Renal pelvis (tissue), 4 donors: ENCODE results near the gene NFATC2. TPM values are rescaled to one million over a fixed set of nuclear protein-coding genes. Genes with fewer than 3 reads are reported as not detected.

Experiments used
- DNase-seq: peaks from one replicate; pipeline ENCODE4 v3.0.0-alpha.2; 2013
- polyA plus RNA-seq, 3 donors: library from polyadenylated mRNA; unstranded; fragments of 120-200 nt; gene quantifications; one replicate each; pipeline ENCODE4 v1.2.1, GENCODE V29; 2013; ENCODE audit not compliant: insufficient read length in 3 of 3

Gene NFATC2
- polyA plus RNA-seq, 3 donors: 1.6 to 1.7 (median 1.7) TPM

DNA sequence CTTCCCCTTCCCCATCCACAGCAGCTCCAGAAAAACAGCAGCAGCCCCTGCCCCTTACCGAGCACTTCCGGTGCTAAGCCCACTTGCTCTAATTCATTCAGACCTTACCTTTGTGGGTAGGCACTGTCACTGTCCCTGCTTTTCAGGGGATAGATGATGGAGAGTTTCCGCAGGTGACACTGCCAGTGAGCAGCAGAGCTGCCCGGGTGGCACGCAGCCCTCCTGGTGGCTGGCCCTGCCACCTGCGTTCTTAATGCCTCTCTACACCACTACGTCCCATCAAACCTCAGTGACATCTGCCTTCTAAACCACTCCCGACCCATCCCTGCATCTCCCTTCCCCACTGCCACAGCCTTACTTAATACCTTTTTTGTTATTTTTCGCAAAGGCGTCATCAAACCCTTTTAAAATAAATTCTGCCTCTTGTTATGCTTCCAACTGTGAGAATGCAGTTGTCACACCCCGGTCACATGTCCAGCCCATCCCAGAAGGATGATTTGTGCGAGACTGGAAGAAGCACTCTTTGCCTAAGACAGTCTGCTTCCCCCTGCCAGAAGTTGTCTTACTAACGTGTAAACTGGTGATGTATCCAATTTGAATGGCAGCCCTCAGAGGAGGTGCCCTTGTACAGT is 89.7 kb downstream of the NFATC2 start:
- DNase-seq: no peak

DNA sequence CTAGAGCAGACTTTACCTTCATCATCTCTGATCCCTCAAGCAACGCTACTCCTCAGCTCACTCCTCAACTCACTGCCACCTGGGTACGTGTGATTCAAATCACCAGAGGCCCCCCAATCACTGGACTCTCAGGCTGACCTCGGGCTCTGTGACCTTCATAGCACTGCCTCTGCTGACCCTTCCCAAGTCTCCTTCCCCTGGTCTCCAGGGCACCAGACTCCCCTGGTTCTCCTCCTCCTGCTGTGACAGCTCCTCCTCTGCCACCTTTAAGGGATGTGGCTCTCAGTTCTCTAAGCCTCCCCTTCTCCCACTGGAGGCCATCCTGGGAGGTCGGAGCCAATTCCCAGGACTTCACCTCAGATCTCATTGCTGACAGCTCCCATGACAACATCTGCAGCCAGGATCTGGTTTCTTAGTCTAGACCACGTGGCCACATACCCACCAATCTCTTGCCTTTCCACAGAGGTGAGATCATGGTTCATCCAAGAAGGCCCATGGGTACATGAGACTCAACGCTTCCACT is 90.4 kb downstream of the NFATC2 start:
- no peak for DNase-seq

DNA sequence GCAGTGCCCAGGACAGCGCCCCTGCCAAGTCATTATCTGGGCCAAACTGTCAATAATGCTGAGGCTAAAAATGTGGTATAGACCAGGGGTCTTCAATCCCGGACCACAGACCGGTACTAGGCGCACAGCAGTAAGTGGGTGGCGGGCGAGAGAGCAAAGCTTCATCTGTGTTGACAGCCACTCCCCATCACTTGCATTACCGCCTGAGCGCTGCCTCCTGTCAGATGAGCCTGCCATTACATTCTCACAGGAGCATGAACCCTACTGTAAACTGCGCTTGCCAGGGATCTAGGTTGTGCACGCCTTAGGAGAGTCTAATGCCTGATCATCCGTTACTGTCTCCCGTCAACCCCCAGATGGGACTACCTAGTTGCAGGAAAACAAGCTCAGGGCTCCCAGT is 91.0 kb downstream of the NFATC2 start:
- DNase-seq: no peak

DNA sequence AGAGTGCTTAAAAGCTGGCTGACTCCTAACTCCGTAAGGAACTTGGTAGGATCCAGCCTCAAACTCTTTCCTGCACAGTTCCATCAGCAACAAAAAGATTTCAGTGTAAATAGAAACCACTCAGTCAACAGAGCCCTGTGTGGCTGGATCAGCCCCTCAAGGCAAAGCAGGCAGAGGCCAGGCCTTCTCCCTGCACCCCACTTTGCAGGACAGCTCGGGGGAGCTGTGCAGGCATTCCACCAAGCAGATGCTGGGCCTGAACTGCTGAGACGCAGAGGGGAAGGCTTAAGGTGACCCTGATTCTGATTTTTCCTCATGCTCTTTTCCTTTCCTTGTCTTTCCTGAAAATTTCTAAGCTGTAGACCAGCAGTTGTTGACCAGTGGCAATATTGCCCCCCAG is 91.5 kb downstream of the NFATC2 start:
- no peak for DNase-seq

DNA sequence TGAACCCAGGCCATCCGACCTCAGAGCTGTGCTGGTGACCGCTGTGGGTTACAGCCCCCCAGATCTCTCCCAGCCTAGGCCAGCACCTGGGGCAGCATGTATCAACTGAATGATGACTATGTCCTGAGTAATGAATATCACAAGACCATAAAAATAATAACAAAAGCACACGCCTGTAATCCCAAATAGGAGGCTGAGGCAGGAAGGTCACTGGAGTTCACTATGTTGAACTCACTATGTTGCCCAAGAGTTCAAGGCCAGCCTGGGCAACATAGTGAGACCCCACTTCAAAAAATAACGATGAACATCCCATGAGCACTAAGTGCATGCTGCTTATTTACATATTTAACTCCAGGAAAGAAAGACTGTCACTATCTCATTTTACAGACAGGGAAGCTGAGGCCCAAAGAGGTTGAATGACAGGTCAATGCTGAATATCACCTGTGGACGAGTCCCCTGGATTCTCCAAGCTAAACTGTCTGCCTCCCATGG is 92.3 kb downstream of the NFATC2 start:
- no peak for DNase-seq

DNA sequence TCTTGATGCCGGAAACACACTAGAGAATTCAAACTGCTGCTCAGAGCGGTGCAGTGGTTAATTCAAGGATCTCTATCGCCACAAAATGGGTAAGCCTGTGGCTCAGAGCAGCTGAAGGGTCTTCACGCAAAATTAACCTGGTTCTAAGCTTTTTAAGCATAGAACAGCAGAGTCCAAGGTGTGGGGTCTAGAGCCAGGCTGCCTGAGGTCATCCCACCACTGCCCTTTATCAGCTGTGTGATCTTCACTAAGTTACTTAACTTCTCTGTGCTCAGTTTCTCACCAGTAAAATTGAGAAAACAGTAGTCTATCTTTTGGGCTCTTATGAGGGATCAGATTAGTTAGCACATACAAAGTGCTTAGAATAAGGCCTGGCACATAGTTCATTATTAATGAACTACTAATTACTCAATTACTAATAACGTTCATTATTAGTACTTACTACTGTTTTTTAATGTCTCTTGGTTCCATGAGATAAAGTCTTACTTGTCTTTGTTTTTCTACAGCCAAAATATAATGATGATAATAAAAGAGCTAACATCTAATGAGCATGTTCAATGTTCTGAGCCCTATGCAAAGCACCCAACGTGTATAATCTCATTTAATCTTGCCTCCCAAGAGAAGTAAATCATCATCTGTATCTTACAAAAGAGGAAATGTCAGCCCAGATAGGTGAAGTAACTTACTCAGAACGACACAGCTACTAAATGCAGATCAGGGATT is 92.9 kb downstream of the NFATC2 start:
- no peak for DNase-seq

DNA sequence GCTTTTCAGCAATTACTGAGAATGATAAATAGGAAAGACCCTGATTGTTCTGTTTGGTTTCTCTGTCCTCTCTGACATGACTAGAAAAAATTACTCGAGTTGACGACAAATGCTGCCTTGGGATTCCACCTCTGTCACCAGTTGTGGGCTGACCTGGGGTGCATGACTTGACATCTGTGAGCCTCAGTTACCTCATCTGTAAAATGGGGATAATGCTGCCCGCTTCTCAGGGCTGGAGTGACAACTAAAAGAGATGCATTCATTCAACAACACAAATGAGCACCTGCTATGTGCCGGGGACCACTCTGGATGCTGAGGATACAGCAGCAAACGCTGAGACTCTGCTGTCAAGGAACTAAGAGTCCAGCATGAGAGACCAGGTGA is 94.8 kb downstream of the NFATC2 start:
- DNase-seq: no peak

DNA sequence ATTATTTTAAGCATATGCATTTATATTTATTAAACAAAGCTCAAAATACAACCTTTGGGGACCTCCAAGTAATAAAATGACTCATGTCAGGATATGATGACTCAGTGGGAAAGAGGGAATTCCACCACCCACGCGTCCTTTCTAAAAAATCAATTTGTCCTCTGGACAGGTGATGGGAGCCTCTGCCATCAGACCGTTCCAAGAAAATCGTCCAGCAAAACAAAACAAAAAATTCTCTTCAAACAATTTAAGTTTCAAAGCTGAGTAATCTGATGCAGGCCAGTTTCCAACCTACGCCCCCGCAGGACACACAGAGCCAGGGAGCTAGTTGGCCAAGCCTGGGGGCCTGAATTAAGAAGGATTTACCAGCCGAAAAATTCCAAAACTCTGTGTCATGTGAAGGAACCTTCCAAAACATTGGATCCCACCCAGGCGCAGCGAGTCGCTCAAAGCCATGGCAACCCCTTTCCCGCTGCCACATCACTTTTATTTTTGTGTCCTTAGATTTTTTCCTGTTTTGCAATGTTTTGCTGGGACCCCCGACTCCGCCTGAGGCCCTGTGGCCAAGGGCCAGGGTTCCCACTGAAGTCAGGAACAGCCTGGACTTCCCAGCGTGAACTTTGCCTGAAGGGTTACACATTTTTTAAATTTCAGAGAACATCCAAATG is 95.3 kb downstream of the NFATC2 start:
- peak; percentile 58 for DNase-seq

DNA sequence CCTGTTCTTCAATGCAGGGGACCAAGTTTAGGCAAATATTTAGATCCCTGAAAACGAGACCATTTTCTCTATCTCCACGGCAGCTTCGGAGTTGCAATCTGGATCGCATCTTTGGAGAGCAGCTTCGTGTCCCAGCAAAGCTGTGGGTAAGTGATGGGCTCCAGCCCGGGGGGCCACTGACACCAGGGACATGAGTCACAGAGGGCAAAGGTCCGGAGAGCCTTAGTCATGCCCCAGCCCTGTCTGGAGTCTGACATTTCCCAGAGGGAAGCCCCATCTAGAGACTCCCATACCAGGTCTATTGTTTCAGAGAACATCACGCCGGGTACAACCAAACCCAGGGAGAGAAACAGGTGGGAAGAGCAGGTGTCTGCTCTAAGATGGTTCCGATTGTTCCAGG is 95.9 kb downstream of the NFATC2 start:
- DNase-seq: no peak

DNA sequence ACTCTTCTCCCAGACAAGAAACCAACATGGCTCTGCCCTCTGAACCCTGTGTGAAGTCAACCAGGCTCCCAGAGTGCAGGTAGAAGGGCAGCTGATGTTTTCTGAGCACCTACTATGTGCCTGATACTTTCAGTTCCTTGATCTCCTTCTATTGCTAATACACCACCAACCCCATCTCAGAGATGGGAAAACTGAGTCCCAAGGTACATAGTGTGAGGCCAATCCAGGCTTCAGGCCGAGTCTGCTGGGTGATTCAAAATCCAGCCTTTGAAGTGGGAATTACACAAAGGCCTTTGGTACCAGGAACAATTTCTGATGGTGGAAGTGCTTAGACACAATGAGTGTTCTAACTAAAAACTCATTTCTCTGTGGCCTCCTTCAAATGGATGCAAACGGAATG is 96.3 kb downstream of the NFATC2 start:
- DNase-seq: no peak

DNA sequence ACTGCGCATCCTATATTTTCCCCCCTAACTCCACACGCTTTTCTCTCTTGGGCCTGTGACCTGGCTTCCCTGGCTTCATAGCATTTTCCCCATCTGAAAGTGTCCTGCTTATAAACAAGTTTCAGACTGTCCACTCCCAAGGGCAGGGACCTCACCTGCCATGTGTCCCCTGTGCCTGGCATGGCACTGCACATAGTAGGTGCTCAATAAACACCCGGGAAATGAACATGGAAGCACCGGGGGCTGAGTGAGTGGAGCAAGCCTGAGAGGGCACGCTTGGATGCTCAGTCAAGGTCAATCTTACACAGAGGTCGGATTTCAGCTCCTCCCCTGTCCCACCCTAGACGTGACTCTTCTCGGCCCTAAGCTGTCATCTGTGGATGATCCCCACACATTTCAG is 96.9 kb downstream of the NFATC2 start:
- DNase-seq: no peak

DNA sequence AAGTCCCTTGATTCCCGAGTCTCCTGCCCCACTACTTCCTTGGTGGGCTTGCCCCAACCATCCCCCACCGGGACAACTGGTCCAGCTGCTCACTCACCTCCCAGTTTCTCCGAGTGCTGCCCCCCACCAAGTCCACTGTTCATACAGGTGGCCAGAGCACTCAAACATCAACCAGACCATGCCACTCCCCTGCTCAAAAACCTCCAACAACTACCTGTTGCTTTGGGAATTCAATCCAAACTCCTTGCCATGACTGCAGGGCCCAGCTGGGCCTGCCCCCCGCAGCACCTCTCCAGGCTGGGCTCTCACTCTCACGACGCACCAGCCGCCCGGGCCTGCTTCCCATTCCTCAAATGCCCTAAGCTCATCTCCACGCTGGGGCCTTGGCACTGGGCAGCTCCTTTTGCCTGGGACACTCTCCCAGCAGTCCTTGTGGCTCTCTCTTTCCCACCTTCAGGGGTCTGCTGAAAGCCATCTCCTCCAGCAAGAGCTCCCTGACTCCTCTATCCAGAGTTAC is 97.5 kb downstream of the NFATC2 start:
- DNase-seq: no peak

DNA sequence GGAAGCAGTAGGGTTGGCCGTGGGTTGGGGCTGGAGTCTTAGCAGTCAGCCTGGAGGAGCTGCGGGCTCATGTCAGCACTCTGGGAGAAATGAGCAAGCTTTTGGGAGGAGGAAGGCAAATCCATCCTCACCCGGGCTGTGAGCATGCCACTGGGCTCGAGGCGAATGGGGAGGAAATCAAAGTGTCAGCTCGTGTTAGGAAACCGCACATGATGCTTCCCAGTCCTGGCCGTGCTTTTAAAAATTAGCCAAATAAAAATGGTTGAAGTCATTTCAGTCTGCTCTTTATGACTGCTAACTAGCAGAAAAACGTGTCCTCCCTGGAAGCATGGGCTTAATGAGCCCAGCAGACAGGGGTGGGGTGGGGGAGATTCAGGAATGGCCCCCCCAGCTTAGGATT is 98.1 kb downstream of the NFATC2 start:
- DNase-seq: no peak

DNA sequence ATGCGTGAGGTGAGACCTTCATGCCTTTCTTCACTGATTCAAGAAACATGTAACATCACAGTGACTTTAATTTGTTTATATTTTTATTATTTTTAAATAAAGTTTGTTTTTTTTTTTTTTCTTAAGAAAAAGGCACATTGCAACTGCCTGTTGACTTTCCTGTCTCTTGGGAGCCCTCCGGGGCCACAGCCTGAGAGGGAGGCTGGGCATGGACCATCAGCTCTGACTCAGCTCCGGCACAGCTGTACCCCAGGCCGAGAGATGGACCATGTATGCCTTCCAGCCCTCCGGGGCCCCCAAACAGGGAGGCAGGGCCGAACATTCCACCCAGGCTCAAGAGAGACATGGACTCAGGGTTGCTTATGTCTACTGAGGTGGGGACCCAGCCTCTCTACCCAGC is 99.9 kb downstream of the NFATC2 start:
- DNase-seq: no peak

DNA sequence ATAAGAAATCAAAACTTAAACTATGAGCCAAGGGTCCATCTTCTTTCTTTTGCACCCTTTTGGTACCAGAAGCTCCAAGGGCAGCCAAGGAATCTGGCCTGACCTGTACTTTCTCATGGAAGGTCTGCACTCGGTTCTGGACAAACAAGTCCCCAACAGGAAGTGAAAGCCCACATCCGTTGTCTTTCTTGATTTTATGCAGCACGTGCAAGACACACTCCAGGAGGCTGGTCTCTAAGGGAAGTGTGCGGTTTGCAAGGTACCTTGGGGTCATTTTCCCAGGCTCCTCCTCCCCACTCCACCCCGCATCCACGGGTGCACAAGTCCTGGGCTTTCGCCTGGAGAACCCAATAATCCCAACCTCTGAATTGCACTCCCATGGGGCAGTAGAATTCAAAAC is 101.9 kb downstream of the NFATC2 start:
- DNase-seq: no peak

DNA sequence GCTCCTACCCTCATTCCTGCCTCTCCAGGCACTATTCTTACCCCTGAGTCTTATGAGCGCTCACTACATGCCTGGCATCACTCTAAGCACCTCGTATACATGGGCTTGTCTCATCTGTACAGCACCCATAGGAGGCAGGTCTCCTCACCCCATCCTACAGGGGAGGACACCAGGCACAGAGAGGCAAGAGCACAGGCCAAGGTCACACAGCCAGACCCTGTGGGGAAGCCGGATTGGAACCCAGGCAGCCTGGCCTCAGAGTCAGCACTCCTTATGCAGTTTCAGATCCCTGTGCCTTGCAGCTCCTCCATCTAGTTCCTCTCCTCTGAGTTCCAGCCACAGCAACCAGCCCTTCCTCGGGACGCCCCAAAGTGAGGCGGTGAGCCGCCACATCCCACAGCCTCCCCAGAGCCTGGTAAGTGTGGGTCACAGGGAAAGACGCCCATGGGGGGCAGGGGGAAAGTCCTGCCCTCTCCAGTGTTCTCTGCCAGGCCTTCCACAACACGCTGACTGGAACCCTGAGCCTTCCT is 103.3 kb downstream of the NFATC2 start:
- DNase-seq: no peak

DNA sequence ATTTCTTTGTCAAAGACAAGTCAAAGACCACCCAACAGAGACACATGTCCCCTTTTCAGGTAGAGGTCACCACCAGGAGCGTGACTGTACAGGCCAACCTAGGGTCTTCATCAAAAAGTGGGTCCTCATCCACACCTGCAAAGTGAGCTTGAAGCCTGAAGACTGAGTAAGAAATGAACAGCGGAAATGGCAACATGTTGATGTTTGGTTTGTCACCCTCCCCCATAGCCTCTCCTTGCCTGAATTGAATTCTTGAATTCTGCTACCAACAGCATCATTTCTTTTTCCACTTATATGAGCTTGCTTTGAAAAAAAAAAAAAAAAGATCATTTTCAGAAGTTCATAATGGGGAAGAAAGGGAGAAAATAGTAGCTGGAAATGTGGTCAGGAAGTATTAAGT is 104.4 kb downstream of the NFATC2 start:
- no peak for DNase-seq

DNA sequence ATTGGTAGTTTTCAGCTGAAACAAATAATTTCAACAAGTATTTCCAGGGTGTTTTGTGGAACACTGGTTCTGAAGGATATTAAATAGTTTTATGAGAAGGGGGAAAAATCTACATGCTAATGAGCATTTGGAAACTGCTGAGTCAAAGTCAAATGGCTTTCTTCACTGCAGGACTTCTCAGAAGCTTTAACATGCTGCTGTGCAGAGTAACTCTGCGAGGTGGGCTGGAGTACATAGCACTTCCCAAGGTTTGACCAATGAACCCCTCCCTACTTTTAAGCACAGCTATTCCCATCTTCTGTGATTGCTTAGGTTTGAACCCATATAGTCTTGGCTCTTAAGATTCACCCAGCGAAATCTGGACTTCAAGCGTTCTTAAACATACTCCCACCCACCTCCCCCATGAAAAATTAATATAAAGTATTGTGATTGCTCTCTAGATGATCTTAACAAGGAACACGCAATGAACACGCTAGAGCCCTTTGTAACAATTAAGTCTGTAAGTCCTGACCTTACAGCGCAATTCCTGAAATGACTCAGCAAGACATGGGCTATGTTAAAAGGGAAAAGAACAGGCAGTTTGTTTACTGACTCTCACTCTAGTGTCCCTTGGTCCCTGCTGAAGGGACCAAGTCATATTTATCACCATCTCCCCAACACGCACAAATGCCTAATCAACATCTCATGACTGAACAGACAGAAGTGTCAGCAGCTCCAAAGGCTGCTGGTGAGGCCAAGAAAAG is 105.2 kb downstream of the NFATC2 start:
- DNase-seq: no peak

DNA sequence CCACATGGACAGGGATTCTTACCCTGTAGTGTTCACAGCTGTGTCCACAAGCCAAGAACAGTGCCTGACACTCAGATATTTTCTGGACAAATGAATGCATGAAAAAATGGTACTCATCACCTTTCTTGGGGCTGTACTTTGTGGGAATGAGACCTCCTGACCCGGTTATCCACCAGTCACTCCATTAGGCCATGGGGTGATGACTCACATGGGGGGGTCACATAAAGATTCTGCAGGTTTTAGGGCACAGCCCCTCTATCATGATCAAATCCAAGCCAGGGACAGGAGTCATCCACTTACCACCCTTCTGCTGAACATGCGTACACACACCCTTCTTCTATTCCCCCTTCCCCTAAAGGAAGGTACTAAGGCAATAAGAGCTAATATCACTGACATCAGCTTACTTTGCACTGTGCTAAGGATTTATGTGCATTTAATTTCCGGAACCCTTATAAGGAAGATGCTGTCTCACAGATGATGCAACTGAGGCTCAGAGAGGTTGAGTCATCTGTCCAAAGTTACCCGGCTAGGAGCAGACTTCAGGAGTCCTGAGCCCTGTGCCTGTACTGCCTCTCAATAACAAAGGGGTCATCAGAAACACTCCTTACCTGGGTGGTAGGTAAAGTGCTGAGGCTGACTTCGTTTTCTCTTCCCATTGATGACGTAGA is 107.8 kb downstream of the NFATC2 start:
- DNase-seq: no peak

DNA sequence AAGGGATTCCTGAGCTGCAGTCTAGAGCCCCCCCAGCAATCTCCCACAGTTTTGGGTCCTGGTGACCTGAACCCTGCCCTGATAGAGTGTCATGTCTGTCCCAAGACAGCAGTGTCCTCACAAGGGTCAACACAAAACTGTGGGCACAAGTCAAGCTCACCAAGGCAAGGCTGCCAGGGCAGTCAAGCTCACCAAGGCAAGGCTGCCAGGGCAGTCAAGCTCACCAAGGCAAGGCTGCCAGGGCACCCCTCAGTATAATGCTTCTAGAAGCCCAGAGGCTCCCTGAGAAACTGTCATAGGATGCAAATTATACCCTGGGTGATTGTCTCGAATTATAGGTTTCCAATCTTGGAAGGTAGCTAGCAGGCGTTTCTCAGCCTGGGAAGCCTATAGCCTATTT is 108.5 kb downstream of the NFATC2 start:
- DNase-seq: no peak

DNA sequence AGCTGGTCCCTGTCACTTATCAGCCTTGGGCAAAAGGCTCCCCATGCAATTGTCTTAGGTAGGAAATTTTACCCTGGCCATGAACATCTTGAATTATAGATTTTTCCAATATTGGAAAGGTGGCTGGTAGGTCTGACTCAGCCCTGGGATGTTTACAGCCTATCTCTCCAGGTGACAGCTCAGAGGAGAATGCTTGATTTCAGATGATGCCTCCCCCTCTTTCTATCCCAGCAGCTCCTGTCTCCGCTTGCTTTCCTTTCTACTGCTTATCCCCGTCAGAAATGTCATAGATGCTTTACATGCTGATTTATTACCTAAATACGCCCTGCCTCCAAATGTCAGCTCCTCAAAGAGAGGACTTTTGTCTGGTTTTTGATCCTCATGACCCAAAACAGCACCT is 109.6 kb downstream of the NFATC2 start:
- no peak for DNase-seq
